ENCODE data around the gene IAPP.
"Not testable (repeated sequence)": the region's sequence is repeated elsewhere in the genome, so short reads cannot be mapped to it uniquely, and the experiment has no call there.

Gene IAPP

DNA sequence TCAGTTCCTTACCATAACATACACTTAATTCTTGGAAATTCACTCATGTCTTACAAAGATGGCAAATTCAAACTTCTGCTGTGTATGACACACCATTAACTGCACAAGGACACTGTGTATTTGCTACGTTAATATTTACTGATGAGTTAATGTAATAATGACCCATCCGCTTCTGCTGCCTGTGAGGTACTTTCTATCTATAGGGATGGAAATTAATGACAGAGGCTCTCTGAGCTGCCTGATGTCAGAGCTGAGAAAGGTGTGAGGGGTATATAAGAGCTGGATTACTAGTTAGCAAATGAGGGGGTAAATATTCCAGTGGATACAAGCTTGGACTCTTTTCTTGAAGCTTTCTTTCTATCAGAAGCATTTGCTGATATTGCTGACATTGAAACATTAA, at the start of gene IAPP:
Gene IAPP, plus strand, starts transcription at position 301 of the 400 bp plus-strand sequence. CDS start 450 bp downstream, outside the sequence.
- no peak for DNase-seq (ENCODE audit: low spot score)

DNA sequence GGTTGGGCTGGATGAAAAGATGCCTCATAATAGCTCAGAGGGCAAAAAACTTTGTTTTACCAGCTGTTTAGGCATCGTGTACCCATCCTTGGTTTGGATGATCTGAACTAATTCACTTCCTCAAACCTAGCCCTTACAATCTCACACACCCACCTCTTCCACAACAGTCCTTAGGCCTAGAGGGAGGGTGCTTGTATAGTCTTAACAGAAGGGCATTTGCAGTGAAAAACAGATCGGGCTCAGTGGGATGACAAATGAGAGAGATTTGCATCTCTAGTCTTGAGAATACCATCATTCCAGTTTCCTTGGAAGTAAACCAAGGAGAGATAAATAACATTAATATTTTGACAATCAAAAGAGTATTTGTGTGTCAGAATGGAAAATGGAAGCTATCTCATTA, 49.0 kb upstream of the IAPP start:
- DNase-seq (ENCODE audit: low spot score): no peak

DNA sequence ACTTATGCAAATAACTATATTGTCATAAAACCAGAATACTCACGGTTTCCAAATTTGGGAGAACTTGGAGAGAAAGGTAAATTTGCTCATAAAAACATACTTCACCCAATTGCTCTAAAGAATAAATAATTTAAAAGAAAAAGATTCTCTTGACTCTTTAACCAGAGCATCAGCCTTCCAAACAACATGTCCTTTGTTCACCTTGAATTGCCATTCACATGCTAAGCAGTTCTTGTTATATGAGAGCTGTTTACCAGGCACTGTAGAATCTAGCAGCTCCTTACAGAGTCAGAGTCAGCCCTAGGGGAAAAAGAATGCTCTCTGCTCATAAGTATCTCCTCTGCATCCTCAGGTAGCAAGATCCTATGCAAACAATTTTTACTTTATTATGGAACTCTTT, 48.2 kb upstream of the IAPP start:
- DNase-seq (ENCODE audit: low spot score): no peak

DNA sequence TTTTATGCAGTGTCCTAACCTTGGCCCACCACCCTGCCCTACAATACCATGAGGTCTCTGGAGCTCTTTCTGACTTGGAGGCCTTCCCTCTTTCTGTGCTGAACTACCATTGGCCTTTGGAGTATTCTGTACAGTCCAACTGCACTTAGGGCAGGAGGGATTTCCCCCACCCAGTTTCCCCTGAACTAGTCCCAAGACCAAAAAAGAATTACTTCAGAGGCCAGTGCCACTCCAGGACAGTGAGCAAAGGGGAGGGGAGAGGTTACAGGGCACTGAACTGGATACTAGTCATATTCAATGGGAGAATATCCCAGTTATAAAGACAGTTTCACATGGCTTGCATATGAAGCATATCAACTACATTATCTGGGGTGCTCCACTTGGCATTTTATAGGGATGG, 44.1 kb upstream of the IAPP start:
- DNase-seq (ENCODE audit: low spot score): no peak

DNA sequence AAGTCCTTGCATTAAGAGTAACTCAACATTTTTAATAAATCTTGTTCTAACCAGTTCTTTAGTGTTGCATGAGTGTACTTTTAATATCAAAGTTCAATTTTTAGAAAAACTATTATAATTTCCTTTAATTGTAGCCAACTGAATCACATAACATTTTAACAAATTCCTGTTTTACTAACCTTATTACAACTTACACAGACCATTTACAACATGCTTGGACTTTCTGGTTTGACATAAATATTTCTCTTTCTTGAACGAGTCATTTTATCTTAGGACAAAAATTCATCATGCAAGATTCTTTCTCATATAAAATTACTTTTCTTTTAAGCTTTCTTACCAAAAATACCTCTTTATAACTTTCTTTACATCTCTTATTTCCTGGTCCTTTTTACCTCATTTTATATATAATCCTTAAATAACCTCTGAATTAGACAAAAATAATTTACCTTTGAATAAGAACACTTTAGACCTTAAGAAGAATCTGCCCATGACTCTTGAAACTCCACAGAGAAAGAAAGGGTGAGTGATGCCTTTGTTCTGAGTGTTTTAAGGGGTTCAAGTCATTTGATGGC, 41.9 kb upstream of the IAPP start:
- DNase-seq (ENCODE audit: low spot score): peak; percentile 42

DNA sequence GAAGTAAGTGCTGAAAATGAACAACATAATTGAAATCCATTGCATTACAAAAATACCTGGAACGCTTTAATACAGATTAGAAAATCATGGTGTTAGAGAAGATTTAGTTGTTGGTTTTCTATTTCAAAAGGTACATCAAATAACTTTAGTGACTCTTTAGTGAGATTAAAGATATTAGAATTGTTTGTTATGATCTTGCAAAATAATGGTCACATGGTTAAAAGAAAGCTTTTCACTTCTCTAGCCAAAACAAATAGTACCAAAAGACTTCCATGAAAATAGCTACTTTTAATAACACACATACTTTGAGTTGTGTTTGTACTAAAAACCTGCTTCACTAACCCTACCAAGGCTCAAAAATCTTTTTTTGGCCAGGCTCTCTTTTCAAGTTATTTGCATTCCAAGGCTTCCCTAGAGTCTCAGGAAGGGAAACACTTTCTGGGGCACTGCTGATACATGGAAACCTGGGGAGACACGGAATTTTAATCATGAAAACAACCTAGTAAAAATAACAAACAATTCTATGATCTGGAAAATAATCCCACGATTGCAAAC, 37.9 kb upstream of the IAPP start, which contains the start of gene SLCO1A2:
Gene SLCO1A2, minus strand, starts transcription at position 147 of the 555 bp plus-strand sequence. CDS start 270 bp downstream, outside the sequence.
- DNase-seq (ENCODE audit: low spot score): no peak

DNA sequence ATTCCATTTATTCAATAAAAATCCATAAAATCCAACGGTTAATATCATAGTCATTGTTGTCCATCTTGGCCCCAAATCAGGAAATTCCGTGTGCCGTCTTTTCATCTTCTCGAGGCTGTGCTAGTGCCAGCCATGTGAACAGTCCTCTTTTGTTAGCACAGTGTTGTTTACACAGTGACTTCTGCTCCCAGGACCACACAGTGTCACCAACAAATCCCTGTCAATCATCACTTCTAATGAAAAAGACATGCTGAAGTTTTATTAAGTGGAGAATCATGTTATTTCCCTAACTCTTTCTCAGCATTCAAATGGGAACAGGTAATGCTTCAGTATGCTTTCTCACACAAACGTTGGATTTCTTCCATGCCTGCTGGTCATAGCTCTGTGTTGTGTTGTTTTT, 36.0 kb upstream of the IAPP start:
- no peak for DNase-seq (ENCODE audit: low spot score)

DNA sequence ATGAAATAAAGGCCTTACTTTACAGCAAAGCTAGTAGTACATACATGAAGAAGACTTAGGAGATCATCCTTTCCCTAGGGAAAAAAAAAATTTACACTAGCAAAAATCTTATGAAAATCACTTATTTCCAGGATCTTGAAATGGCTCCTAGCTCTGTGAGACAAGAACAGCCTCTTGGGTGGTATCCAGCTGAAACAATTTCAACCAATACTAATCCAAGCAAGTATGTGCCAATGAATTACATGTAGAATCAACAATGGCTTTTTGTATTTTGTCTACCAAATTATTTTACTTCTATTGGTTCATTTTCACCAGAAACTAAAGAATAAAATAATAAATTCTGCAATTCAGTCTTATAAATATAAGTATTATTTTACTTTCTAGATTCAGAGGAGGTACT, 35.2 kb upstream of the IAPP start:
- DNase-seq (ENCODE audit: low spot score): no peak

DNA sequence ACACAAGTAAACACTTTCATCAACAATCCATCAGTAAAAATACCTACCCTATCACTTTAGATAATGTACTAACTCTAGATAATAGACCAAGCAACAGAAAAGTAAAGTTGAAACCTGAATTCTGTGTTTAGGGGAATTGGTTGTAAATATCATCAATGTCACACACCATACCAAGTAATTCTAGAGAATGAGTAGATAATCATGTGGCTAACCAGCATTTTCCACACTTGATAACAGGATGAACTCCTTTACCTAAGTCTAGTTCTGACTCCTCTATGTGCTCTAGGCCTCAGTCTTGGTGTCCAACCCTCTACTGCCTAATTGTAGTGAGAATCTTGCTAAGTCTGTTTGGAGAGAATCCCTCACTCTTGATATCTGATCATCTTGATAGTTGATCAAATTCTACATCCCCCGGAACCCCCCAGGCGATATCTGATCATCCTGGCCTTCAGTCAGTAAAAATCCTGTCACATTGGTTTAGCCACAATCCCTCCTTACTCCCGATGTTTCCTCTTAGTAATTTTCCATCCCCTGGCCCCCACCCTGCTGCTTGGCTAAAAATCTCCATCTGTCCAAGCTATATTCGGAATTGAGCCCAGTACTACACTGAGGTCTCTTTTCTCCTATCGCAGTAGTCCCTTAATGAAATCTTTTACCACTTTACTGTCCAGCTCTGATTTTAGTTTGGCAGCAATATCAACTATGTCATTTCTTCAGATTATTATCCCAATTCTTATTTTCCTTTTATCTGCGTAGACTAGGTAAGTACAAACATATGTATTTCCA, 34.5 kb upstream of the IAPP start:
- DNase-seq (ENCODE audit: low spot score): no peak

DNA sequence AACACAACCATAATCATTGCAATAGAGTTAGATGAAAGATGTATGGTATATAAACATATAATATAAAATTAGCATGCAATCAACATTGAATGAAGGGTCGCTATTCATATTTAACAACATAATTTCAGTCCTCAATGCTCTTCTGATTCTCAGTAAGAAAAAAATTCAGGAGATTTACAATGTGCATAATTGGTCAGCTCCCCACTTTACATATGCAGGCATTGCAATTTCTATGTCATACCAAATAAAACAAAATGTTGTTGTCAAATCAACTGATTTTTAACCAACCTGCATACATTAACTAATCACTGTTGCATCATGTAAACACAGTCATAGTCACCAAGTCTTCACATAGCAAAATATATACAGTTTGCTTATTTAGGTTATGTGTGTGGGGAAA, 32.8 kb upstream of the IAPP start:
- no peak for DNase-seq (ENCODE audit: low spot score)

DNA sequence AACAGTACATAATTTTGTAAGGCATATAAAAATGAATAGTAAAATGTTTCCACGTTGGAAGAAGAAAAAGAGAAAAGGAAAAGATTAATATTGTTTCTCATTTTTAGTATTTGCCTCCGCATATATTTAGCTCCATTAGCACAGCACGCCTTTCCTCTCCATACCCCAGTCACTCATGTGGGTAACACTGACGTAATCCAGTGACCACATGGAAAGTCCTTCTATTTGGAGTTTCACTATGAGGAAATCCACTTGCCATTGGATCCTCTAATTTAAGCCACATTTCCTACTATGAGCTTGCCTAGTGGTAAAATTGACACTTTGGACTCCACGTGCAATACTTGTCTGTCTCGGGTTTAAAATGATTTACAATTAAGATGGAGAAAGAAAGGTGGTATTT, 32.3 kb upstream of the IAPP start:
- no peak for DNase-seq (ENCODE audit: low spot score)

DNA sequence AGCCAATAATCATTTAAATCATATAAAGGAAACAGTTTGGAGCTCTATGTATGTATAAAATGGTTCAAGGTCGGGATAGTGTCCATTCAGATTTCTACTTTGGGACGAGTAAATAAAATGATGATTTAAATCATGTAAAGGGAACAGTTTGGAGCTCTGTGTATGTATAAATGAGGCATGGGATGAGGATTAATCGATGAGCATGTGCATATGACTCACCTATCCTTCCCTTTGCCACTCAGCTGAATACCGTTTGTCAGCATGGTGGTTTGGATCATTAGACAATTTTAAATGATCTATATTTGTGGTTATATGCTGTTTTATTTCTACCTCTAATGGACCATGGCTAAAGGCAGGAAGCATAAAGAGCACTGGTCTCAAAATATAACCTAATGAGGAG, 30.9 kb upstream of the IAPP start:
- no peak for DNase-seq (ENCODE audit: low spot score)

DNA sequence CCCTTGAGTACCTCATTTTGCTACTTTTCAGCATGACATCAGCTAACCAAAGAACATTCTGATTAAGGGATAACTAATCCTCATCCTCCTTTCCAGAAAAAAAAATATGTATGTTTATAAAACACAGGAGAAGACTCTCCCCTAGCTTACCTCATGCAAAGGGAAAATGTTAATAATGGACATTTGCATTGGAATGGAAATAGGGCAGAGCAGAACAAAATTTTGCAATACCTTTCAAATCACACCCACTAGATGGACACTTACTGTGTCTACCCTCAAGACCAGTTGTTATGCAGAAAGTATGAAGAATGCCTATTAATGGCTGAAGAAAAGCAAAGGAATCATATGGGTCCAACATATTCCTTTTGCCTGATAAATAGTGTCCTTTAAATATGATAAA, 29.1 kb upstream of the IAPP start:
- no peak for DNase-seq (ENCODE audit: low spot score)

DNA sequence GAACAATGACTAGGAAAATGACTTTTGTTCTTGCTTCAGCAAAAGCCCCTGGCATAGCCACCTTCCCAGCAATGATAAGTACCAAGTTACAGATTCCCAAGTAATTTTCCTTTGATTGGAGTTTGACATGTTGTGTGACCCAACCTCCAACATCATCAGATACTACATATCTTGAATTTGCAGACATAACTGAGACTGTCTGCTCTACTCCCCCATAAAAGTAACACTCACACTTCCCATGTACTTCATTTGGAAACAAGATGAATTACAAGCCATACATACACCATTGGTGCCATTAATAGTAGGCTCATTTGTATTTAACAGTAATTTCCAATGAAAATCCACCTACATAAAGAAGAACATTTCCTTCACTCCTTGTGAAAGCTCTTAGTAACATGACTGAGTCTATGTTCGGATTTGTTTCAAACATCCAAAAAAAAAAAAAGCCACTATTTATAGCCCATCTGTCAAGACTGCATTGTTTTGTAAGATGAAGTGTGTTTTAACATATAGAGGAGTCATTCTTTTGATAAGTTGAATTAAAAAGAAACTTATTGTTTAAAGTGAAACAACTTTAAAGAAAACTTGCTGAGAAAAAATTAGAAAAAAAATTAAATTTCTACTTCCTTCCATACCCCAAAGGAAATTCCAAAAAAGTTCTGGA, 26.0 kb upstream of the IAPP start:
- no peak for DNase-seq (ENCODE audit: low spot score)

DNA sequence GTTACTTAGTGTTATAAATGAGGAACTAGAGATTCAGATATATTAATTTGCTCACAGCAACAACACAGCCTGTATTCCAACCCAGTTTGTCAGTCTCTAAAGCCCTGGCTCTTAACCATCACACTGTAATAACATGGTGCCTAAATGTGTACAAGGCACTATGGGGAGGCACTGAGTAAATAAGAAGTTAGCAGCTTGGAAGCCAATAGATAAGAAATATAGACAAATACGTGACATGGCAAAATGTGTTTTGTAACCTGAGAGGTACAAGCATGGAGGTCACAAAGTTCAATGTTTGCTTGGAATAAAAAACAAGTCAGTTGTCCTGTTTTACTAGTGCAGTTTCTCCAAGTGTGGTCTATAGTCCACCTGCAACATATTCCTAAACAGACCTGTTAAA, 21.7 kb upstream of the IAPP start:
- no peak for DNase-seq (ENCODE audit: low spot score)

DNA sequence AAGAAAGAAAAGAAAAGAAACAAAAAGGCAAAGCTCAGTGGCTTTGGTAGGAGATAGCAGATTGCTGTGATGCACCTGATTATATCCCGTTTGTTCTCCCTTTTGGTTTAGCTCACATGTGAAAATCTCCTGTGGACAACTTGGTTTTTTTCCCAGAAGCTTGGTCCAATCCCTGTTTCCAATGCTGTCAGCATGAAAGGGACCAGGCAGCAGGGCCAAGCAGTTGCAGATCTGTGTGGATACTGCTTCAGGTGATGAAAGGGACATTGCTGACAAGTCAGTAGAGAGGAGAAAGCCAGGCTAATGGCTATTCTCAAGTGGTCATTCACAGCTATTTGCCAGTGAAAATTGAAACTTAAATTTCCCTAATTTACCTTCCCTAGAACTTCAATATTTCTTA, 19.2 kb upstream of the IAPP start:
- no peak for DNase-seq (ENCODE audit: low spot score)

DNA sequence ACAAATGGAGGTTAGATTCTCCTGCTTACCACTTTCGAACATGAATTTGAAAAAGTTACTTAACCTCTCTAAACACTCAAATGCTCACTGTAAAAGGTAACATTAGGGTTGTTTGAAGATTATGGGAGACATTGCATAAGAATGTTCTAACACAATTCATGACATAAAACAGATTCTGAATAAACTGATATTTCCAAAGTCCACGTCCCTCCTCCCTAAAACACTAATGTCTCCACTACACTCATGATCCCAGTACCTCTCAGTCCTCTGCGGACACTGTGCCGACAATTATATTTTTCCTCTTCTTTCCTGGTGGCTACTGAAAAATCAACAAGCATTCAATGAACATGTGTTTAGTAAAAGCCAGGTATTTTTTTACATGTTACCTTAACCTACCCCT, 18.8 kb upstream of the IAPP start:
- no peak for DNase-seq (ENCODE audit: low spot score)

DNA sequence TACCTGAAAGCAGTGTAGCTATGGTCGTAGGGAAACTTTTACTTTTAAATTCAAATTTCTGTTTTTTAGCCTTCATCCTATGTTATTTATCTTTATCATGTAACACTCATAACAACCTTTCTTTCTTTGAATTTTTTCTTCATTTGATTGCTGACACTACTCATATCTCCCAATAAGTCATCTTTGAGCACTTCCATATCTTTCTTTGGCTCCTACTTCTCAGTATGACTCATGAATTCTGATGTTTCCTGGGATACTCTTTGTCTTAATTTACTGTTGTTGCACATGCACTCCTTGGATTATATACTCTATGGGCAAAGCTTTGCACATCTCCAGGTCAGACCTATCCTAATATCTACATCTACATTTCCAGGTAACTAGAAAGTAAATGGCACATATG, 18.1 kb upstream of the IAPP start:
- DNase-seq (ENCODE audit: low spot score): no peak

DNA sequence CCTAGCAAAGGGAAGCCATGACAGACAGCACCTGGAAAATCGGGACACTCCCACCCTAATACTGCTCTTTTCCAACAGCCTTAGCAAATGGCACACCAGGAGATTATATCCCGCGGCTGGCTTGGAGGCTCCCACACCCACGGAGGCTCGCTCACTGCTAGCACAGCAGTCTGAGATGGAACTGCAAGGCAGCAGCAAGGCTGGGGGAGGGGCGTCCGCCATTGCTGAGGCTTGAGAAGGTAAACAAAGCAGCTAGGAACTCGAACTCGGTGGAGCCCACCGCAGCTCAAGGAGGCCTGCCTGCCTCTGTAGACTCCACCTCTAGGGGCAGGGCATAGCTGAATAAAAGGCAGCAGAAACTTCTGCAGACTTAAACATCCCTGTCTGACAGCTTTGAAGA, 12.1 kb upstream of the IAPP start:
- DNase-seq (ENCODE audit: low spot score): not testable (repeated sequence)

DNA sequence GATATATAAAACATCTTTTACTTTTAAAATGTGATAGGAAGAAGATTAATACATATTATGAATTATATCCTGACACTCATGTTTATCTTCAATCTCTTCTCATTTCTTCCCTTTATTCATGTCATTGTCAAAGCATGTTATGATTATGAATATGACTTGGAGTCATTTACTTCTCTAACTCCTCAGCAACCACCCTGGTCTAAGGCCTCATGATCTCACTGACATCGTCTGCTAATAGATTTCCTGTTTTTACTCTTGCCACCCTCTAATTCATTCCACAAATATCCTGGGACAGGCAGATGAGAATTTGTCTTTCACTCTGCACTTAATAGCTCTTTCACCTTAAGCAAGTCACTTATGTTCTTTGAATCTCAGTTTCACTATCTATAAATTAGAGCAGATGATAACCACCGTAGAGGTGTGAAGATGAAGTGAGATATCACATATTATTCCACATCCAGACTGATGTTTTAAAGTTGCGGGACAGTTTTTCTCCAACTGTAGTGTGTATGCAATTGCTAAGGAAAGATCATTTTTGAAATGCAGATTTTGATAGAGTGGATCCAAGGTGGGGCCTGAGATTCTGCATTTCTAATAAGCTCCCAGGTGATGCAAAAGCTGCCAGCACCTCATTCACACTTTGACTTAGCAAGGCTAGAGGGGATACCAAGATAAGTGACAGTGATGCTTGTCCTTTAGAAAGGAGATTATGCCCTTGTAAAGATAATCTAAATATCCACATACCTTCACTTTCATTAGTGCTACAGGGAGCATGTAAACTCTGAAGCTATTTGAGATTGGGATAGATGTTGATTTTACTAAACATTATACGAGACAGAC, 3.3 kb upstream of the IAPP start:
- DNase-seq (ENCODE audit: low spot score): no peak

DNA sequence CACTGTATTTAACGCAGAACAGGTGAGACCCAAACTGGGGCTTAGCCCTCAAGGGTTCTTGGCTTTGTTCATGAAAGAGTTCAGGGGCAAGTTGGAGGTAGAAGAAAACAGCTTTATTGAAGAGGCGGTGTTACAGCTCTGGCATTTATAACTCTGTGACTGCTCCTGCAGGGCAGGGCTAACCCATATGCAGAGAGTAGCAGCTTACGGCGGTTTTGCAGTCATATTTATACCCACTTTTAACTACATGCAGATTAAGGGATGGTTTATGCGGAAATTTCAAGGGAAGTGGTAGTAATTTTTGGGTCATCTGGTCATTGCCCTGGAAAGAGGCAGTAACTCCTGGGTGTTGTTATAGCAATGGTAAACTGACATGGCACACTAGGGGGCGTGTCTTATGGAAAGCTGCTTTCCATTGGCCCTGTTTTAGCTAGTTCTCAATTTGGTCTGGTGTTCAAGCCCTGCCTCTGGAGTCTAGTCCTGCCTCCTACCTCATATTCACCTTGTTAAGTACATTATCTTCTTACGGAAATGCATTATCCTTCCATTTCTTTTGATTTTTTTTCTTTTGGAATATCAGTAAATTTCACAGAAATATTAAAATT, 1.8 kb upstream of the IAPP start:
- peak; percentile 20 for DNase-seq (ENCODE audit: low spot score)

DNA sequence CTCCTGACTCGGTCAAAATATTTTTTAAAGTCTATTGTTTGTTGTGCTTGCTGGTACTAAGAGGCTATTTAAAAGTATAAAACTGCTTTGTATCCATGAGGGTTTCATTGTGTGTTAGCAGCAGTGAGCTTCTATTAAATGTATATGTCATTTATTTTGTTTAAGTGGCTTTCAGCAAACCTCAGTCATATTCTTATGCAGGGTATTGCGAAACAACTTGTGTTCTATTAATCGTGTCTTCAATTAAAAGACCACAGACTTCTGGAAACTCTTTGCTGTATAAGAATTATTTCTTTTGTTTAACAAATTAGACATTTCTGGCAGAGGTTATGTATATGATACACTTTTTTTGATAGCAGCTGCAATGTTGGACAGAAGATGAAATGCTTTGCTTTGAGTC, 6.5 kb downstream of the IAPP start:
- no peak for DNase-seq (ENCODE audit: low spot score)

Data from NAMALWA (cell line).